Sciatic nerve (tissue), 2 donors: ENCODE data around the gene GSK3B. TPM values are rescaled to one million over a fixed set of nuclear protein-coding genes. Genes with fewer than 3 reads are reported as not detected.

Experiments
- ATAC-seq: fragments of 200-7000 bp; cut with Tn5 transposase; one replicate; pipeline ENCODE4 v1.9.1; 2020; ENCODE audit warnings: mild to moderate bottlenecking, moderate library complexity
- DNase-seq: peaks from one replicate; pipeline ENCODE4 v3.0.0-alpha.2; 2020; ENCODE audit warnings: low spot score
- intact Hi-C: fragments of 100-400 bp; cut with DNase I; formaldehyde crosslinking; loops from one replicate; pipeline ENCODE4 v1.14.2; 2022
- total RNA-seq: library from RNA; stranded (reverse); fragmentation: NEBNext Ultra II Directional; extraction: Animal tissue kit (Norgen Biotek cat#: 25700); gene quantifications from one replicate; pipeline ENCODE4 v1.2.1, GENCODE V29; 2021
- donor health status: DM: no; HTN: no; CAD: no.
- donor health status: DM: no; HTN: no; CAD: no.

Gene GSK3B
- total RNA-seq, 1 donor from 2014 or later = 33.6 TPM

- ATAC-seq = no peak
- intact Hi-C loops = no loop called here
These were observed 7.4 kb upstream of the GSK3B start for GRCh38 chr3:120101624-120102023.

DNA sequence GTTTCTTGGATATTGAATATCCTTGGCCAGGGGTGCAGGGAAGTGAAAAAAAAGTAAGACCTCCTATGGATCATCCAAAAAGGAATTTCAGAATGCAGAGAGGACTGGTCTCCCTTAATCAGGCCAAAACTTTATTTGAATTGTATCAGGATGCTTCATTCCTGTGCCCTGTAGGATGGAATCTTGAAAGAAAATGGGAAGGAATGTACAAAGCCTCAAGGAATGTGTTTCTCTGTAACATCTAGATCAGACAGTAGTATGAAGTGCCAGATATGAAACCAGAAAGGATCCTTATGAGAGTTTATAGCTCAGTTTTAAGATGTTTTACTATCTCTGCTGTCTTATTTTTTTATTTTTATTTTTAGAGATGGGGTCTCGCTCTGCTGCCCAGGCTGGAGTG, 6.5 kb upstream of the GSK3B start:
- ATAC-seq = no peak
- intact Hi-C loops = no loop called here

More at GRCh38 chr3:120101624-120102023, 7.4 kb upstream of the GSK3B start:
- DNase-seq = no peak

DNA sequence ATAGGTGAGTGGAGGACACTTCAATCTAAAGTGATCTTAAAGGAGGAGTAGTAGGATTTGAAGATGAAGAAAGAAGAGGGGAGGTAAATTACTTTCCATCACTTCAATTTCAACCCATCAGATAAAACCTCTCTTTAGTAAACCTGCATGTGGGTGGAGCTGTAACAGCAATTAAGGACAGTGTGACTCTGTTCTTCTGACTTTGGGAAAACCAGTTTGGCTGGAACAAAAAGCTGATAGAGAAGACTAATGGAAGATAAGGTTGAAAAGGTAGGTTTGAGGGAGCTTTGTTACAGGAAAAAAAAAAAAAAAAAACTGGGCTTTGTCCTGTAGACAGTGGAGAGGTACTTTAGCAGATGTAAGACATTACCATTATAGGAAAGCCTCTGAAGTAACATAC, 4.5 kb upstream of the GSK3B start:
- ATAC-seq (no peak), DNase-seq (no peak)
- intact Hi-C loops = no loop called here

More for the DNA sequence above, 6.5 kb upstream of the GSK3B start:
- DNase-seq = no peak

- no peak for DNase-seq
- intact Hi-C loops = no loop called here
- ATAC-seq = no peak
These were observed 1.8 kb upstream of the GSK3B start for GRCh38 chr3:120095979-120096426.

GRCh38 chr3:120095226-120095978, 1.2 kb upstream of the GSK3B start:
- DNase-seq (peak; percentile 93), ATAC-seq (peak; percentile 76)
- intact Hi-C loops = no loop called here

DNA sequence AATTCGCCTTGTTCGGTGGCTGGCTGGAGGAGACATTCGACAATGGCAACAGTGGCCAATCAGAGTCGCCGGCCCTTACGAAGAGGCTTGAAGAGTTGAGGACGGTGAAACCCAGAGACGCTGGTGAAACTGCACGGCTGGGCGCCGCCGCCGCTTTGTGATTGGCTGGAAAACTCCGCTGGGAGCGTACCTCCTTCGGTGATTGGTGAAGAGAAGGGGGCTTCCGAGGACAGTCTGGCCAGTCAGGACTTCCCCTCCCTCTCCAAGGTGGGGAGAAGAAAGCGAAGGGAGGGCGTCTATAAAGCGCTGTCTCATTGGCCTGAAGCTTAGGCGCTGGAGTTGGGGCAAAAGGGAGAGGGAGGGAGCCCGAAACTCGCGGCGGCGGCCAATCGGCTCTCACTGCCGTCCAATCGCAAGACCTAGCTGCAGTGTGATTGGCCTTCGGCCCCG, 554 bp upstream of the GSK3B start:
- intact Hi-C loops = no loop called here
- peak; percentile 100 for DNase-seq
- ATAC-seq = peak; percentile 95

DNA sequence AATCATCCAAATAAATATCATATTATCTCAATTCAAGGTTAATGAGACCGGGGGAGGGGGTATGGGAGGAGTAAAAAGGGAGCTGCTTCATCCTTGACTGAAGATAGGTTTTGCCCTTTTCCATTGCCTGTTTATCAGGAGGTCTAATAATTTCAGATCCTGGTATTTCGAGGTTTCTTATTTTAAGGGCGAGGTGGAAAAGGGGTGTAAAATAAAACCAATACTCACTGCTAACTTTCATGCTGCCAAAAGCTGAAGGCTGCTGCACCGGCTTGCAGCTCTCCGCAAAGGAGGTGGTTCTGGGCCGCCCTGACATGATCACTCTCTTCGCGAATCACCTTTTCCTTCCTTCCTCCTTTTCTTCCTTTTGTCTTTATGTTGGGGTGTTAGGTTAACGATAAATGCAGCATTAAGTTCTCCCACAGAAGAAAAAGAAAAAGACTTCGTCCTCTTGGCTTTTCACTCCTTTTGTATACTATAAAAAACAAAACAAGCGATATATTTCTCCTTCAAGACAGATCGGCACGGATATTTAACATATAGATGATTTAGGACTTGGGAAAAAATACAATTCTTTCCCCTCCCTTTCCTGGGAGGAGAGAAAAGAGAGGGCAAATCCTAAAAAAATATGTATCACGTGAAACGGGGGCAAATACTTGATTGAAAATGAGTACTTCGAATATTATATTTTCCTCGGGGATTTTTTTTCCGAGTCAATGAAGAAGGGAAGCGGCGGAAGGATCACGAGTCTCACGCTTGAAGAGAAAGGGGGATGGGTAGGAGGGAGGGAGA, 932 bp downstream of the GSK3B start:
- DNase-seq = no peak
- intact Hi-C loops = no loop called here

DNA sequence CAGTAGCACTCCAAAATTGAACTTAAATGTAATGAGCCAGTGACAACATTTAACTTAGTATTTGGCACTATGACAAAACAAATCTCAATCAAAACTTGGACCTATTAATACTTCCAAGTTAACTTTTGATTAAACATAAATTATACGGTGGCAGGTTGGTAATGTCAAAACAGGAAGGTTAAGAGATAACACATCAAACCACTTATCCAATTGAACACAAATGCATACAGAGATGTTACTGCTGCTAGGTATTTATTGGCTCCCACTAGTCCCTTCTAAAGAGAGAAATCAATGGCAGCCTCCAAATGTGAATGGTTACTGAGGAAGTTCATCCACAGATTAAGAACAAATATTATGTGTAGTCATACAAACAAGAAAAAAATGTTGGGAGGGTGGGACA, 1.8 kb downstream of the GSK3B start:
- intact Hi-C loops = no loop called here
- ATAC-seq (no peak), DNase-seq (no peak)

More for the DNA sequence above, 932 bp downstream of the GSK3B start:
- ATAC-seq = no peak

GRCh38 chr3:120090422-120090821, 3.8 kb downstream of the GSK3B start:
- DNase-seq = no peak
- no peak for ATAC-seq
- intact Hi-C loops = no loop called here

DNA sequence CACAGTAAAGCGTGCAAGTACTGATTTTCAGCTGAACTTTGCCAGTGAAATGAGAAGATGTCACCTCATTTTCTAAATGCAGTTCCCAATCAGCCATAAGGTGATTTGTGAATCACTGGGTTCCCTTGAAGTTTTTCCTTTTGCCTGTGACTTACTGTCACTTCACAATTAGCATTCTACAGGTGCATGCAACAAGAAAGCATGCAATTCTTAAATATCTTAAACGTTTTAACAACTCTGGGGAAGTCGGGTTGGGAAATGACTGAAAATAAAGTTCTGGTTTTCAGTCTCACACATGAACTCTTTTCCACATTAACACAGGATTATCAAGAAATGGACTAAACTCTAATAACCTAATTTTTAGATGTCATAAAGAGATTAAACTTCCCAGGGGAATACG, 5.2 kb downstream of the GSK3B start:
- no peak for DNase-seq
- ATAC-seq = no peak
- intact Hi-C loops = no loop called here

- DNase-seq = no peak
- intact Hi-C loops = no loop called here
- no peak for ATAC-seq
These were observed 5.6 kb downstream of the GSK3B start for GRCh38 chr3:120088622-120089021.

GRCh38 chr3:120081719-120082118, 12.5 kb downstream of the GSK3B start:
- intact Hi-C loops = no loop called here
- ATAC-seq = no peak
- DNase-seq = no peak

DNA sequence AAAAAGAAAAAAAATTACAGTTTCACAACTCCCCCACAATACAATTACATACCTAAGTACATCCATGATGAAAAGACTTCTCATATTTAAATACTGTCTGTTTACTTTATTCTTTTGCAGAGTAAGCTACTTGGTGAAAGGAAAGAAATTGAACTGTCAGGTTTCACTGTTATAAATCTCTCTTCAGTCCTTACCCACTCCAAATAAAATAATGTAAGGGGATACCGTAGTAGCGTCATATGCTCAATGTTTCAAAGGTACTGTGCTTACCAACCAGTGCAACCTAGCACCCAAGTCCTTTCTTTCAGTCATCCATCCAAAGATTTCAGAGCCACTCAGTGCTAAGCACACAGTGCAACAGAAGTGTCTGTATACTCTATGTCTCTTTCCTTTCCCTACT, 13.4 kb downstream of the GSK3B start:
- DNase-seq = no peak
- no peak for ATAC-seq
- intact Hi-C loops = no loop called here

GRCh38 chr3:120077731-120078130, 16.5 kb downstream of the GSK3B start:
- intact Hi-C loops = no loop called here
- ATAC-seq = no peak

GRCh38 chr3:120072867-120073525, 21.3 kb downstream of the GSK3B start:
- ATAC-seq (no peak), DNase-seq (no peak)
- intact Hi-C loops = loop anchor here (5.0 kb wide), 1 partner anchor 716 kb away; no protein-coding TSS in a partner anchor

More at GRCh38 chr3:120077731-120078130, 16.5 kb downstream of the GSK3B start:
- DNase-seq = no peak

DNA sequence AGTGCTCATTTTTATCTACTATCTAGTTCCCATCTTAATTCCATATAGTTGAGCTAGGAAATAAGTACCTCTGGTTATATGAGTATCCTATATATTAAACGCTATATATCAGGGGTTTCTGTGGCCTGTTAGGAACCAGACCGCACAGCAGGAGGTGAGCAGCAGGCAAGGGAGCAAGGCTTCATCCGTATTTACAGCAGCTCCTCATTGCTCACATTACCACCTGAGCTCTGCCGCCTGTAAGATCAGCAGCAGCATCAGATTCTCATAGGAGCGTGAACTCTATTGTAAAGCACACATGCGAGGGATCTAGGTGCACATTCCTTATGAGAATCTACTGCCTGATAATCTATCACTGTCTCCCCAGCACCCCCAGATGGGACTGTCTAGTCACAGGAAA, 23.0 kb downstream of the GSK3B start:
- no peak for ATAC-seq
- no peak for DNase-seq
- intact Hi-C loops = loop anchor here (5.0 kb wide), 1 partner anchor 714 kb away; no protein-coding TSS in a partner anchor

GRCh38 chr3:120070263-120070981, 23.8 kb downstream of the GSK3B start:
- intact Hi-C loops = loop anchor here (5.0 kb wide), 1 partner anchor 713 kb away; no protein-coding TSS in a partner anchor
- ATAC-seq = no peak
- DNase-seq = no peak

- intact Hi-C loops = no loop called here
- DNase-seq = no peak
- no peak for ATAC-seq
These were observed 27.2 kb downstream of the GSK3B start for GRCh38 chr3:120067083-120067482.

GRCh38 chr3:120066634-120067033, 27.6 kb downstream of the GSK3B start:
- DNase-seq (no peak), ATAC-seq (no peak)
- intact Hi-C loops = no loop called here
